ENCODE results near the gene ETS2. TPM values are rescaled to one million over a fixed set of nuclear protein-coding genes. Genes with fewer than 3 reads are reported as not detected.

The ETS2 gene
- total RNA-seq, 3 donors from 2014 or later (not counting 1 experiment from before 2014, with no cell fraction given), result 10.6 to 36.9 (median 18.5) TPM

GRCh38 chr21:38821959-38822682 lies 16.4 kb downstream of the ETS2 start:
- Mint-ChIP-seq H3K36me3 (peaks cover 15% of the 10 kb centered on the region), H3K27ac (no peak overlapping the region), H3K4me1 (no peaks in the 10 kb centered on the region), H3K9me3 (no peaks in the 10 kb centered on the region), H3K4me3 (no peak overlapping the region), H3K27me3 (ENCODE audit: low read depth in 2 of 2) (no peaks in the 10 kb centered on the region)
- no peak for TF ChIP-seq CTCF (IDR thresholded peaks at IDR 0.05)
- H3K36me3 ChIP-seq (ENCODE audit: control insufficient read depth, insufficient read depth, low read length), result peaks cover 58% of the 10 kb centered on the region
- 98% methylated on average over 9 of the region's 9 CpGs for WGBS (ENCODE audit: insufficient coverage)
- intact Hi-C loops (cut with micrococcal nuclease), result no loop called here
- H3K27me3 ChIP-seq (ENCODE audit: control insufficient read depth, insufficient read depth, low read length), result no peaks in the 10 kb centered on the region
- no peaks in the 10 kb centered on the region for H3K4me1 ChIP-seq (ENCODE audit: control insufficient read depth, insufficient read depth, low read length)
- no peak overlapping the region for H3K27ac ChIP-seq (ENCODE audit: low read length)
- no peak for ATAC-seq
- H3K4me3 ChIP-seq (ENCODE audit: low read length), result no peak overlapping the region
- H3K9me3 ChIP-seq (ENCODE audit: control insufficient read depth, insufficient read depth, low read length), result no peaks in the 10 kb centered on the region
- no peak for DNase-seq

- ATAC-seq, result no peak
- no peak for TF ChIP-seq CTCF (IDR thresholded peaks at IDR 0.05)
- H3K27me3 ChIP-seq (ENCODE audit: control insufficient read depth, insufficient read depth, low read length), result no peaks in the 10 kb centered on the region
- H3K27me3 Mint-ChIP-seq (ENCODE audit: low read depth in 2 of 2), result no peaks in the 10 kb centered on the region
- no peak overlapping the region for H3K4me3 ChIP-seq (ENCODE audit: low read length)
- no peaks in the 10 kb centered on the region for H3K4me1 ChIP-seq (ENCODE audit: control insufficient read depth, insufficient read depth, low read length)
- peaks cover 15% of the 10 kb centered on the region for H3K36me3 Mint-ChIP-seq
- no peak overlapping the region for H3K4me3 Mint-ChIP-seq
- peaks cover 53% of the 10 kb centered on the region for H3K36me3 ChIP-seq (ENCODE audit: control insufficient read depth, insufficient read depth, low read length)
- H3K27ac ChIP-seq (ENCODE audit: low read length), result no peak overlapping the region
- intact Hi-C loops (cut with micrococcal nuclease), result no loop called here
- 92% methylated on average over 26 of the region's 26 CpGs for WGBS (ENCODE audit: insufficient coverage)
- H3K27ac Mint-ChIP-seq, result no peak overlapping the region
- DNase-seq, result no peak
- H3K4me1 Mint-ChIP-seq, result no peaks in the 10 kb centered on the region
- no peaks in the 10 kb centered on the region for H3K9me3 Mint-ChIP-seq
- no peaks in the 10 kb centered on the region for H3K9me3 ChIP-seq (ENCODE audit: control insufficient read depth, insufficient read depth, low read length)
Measured at GRCh38 chr21:38822778-38823238, 17.1 kb downstream of the ETS2 start.

GRCh38 chr21:38823737-38824123 lies 18.0 kb downstream of the ETS2 start:
- Histone ChIP-seq H3K9me3 (ENCODE audit: control insufficient read depth, insufficient read depth, low read length) (no peaks in the 10 kb centered on the region), H3K27me3 (ENCODE audit: control insufficient read depth, insufficient read depth, low read length) (no peaks in the 10 kb centered on the region), H3K36me3 (ENCODE audit: control insufficient read depth, insufficient read depth, low read length) (peaks cover 44% of the 10 kb centered on the region), H3K27ac (ENCODE audit: low read length) (no peak overlapping the region), H3K4me3 (ENCODE audit: low read length) (no peak overlapping the region), H3K4me1 (ENCODE audit: control insufficient read depth, insufficient read depth, low read length) (no peaks in the 10 kb centered on the region)
- Mint-ChIP-seq H3K9me3 (no peaks in the 10 kb centered on the region), H3K4me3 (no peak overlapping the region), H3K4me1 (no peaks in the 10 kb centered on the region), H3K27ac (no peak overlapping the region), H3K27me3 (ENCODE audit: low read depth in 2 of 2) (no peaks in the 10 kb centered on the region), H3K36me3 (peaks cover 14% of the 10 kb centered on the region)
- intact Hi-C loops (cut with micrococcal nuclease), result no loop called here
- no peak for ATAC-seq
- no peak for DNase-seq
- 60% methylated on average over 1 of the region's 3 CpGs for WGBS (ENCODE audit: insufficient coverage)
- no peak for TF ChIP-seq CTCF (IDR thresholded peaks at IDR 0.05)
